Sigmoid colon (tissue), 4 donors: ENCODE measurements around the gene PXMP2.

Experiments
- EP300 ChIP-seq, 4 donors: sonication (generic); formaldehyde crosslinking; IDR thresholded peaks; one replicate each; pipeline ENCODE4 v1.6.1; 2017; ENCODE audit warnings: antibody characterized with exemption in 4 of 4
- POLR2A ChIP-seq, 2 donors: fragments of 450-650 bp; IDR thresholded peaks; one replicate each; pipeline ENCODE4 v1.6.1; 2016; ENCODE audit warnings: antibody characterized with exemption in 2 of 2, mild to moderate bottlenecking in 2 of 2, moderate library complexity in 2 of 2
- POLR2AphosphoS5 ChIP-seq, 4 donors: sonication (generic); formaldehyde crosslinking; IDR thresholded peaks; one replicate each; pipeline ENCODE4 v1.6.1; 2017; ENCODE audit warnings: antibody characterized with exemption in 4 of 4
- TF ChIP-seq, protein P1 (sequence below), 4 experiments: fragments of 450-650 bp in 3 of 4; fragments of 200-600 bp in 1 of 4; IDR thresholded peaks; one replicate each; pipeline ENCODE4 v1.5.1; 2016 to 2019; ENCODE audit warnings: antibody characterized with exemption in 4 of 4, mild to moderate bottlenecking in 3 of 4, moderate library complexity in 2 of 4

DNA sequence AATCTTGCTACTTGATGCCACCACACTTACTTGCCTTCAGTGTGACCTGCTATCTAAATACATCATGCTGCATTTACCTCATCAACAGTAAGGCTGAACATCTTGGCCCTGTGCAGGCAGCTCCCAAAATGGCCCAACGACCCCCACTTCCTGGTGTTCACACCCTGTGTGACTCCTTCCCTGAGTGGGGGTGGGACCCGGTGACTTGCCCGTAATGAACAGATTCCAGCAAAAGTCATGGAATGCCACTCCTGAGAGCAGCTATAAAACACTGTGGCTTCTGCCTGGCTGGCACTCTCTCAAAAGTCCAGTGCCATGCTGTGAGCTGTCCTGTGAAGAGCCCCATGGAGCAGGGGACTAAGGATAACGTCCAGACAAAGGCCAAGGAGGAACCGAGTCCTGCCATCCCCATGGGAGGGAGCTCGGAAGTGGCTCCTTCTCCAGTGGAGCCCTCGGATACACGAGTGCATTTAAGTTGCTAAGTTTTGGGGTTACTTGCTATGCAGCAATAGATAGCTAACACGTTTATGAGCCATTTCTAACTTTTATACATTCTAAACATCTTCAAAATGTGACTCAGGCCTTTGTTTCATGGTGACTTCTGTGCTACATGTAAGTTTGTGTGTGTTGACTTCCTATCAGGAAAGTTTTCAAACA lies 35.8 kb upstream of the PXMP2 start:
- TF ChIP-seq POLR2A (IDR thresholded peaks at IDR 0.05) (no peak), POLR2AphosphoS5 (IDR thresholded peaks at IDR 0.05) (no peak), EP300 (IDR thresholded peaks at IDR 0.05) (no peak)
- TF ChIP-seq, protein P1, sequence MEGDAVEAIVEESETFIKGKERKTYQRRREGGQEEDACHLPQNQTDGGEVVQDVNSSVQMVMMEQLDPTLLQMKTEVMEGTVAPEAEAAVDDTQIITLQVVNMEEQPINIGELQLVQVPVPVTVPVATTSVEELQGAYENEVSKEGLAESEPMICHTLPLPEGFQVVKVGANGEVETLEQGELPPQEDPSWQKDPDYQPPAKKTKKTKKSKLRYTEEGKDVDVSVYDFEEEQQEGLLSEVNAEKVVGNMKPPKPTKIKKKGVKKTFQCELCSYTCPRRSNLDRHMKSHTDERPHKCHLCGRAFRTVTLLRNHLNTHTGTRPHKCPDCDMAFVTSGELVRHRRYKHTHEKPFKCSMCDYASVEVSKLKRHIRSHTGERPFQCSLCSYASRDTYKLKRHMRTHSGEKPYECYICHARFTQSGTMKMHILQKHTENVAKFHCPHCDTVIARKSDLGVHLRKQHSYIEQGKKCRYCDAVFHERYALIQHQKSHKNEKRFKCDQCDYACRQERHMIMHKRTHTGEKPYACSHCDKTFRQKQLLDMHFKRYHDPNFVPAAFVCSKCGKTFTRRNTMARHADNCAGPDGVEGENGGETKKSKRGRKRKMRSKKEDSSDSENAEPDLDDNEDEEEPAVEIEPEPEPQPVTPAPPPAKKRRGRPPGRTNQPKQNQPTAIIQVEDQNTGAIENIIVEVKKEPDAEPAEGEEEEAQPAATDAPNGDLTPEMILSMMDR (IDR thresholded peaks at IDR 0.05): no peak
